Left ventricle myocardium superior (tissue), 1 donor: ENCODE data around the gene ENTPD2. TPM values are rescaled to one million over a fixed set of nuclear protein-coding genes. Genes with fewer than 3 reads are reported as not detected.
"Not testable (repeated sequence)": the region's sequence is repeated elsewhere in the genome, so short reads cannot be mapped to it uniquely, and the experiment has no call there.

Source experiments
- ATAC-seq: fragments of 200-7000 bp; cut with Tn5 transposase; one replicate; pipeline ENCODE4 v1.9.1; 2020; ENCODE audit warnings: mild to moderate bottlenecking, moderate library complexity
- DNase-seq: peaks from one replicate; pipeline ENCODE4 v3.0.0-alpha.2; 2020
- intact Hi-C: fragments of 100-400 bp; cut with micrococcal nuclease; formaldehyde crosslinking; loops from one replicate; pipeline ENCODE4 v1.11.0; 2022
- total RNA-seq: library from RNA; stranded (reverse); fragmentation: NEBNext Ultra II Directional; extraction: Animal tissue kit (Norgen Biotek cat#: 25700); gene quantifications from one replicate; pipeline ENCODE4 v1.2.1, GENCODE V29; 2021
- donor health status: DM: no; HTN: yes; CAD: no; lungs with severe emphysema.

ENTPD2 gene
- total RNA-seq, 1 donor from 2014 or later: 2.1 TPM

DNA sequence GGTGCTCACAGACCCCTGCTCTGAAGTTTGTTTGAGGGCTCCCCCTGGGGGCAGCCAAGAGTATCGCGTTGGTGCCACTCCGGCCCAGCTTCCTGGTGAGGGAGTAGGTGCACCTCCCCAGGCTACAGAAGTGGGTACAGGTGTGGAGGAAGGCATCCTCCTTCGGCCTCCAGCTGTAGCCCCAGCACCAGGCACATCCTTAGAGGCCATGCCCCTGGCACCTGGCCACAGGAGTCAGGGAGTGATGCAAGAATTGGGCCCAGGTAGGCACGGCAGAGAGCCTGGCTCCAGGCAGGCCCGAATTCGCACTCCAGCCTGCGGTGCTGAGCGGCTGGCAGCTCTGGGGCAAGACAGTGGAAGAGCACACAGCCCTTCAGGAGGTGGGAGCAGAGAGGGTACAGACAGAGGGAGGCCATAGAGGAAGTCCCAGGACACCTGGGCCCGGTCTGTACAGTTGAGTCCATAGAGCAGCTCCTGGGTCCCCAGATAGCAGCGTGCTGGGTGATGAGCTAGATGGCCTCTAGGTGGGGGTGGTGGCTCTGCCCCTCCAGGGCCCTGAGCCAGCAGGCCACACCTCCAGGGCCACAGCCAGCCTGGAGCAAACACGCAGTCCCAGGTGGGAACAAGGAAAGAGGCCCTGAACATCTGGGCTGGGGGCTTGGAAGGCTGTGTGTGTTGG, 14.1 kb upstream of the ENTPD2 start:
- intact Hi-C loops: no loop called here
- ATAC-seq (peak; percentile 44), DNase-seq (peak; percentile 83)

DNA sequence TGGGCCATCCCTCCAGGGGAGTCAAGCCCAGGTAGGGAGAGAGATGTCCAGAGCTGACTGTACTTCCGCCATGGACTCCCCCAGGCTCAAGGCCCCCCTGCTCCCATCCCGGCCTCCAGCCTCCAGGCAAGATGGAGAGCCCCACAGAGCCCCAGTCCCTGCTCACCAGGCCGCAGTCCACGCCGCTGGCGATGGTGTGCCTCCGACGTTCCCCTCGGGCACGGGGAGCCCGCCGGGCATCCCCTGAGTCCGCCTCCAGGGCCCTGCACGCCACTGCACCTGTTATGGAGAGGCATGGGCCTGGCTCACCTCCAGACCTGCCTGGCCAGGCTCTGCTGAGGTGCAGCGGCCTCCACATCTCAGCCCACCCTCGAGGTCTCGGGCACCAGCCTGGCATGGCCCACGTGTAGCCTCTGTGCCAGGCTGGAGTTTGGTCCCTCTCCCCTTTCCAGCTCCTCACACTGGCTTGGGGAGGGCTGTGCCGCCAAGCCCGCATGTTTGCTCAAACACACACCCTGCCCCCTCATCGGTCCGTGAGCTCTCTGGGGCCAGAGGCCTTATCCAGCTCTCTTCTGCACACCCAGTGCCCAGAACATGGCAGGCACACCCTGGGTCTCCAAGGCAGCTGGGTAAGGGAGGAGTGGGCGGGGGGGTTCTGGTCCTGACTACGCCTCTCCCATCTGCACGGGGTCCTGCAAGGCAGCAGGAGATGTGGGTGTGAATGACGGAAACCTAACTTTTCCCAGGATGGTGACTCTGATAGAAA, 12.4 kb upstream of the ENTPD2 start:
- intact Hi-C loops: no loop called here
- DNase-seq: no peak
- no peak for ATAC-seq

DNA sequence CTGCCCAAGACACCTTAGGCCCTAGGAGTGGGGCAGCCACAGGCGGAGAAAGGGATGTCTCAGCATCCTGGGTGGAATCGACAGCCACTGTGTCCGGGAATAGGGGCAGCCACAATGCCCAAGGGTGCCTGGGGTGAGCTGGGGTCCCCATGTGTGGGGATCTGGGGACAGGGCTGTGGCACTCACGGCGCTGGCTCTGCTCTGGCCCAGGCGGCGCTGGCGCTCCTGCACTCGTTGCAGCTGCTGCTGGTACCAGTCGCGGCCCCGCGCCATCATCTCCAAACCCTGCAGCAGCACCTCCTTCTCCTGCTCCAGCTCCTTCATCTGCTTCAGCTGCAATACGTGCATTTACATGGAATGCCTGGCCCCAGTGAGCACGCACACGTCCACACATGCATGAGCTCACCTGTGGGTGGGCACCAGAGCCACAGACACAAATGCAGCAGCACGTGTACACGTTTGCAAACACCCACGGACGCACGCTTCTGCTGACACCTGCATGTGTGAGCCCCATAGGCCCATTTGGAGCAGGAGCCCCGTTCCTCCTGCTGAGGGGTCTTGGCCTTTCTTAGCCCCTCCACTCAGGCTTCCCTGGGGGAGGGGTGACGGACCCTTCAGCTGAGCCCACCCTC, 11.6 kb upstream of the ENTPD2 start:
- ATAC-seq: no peak
- DNase-seq: no peak
- intact Hi-C loops: no loop called here

DNA sequence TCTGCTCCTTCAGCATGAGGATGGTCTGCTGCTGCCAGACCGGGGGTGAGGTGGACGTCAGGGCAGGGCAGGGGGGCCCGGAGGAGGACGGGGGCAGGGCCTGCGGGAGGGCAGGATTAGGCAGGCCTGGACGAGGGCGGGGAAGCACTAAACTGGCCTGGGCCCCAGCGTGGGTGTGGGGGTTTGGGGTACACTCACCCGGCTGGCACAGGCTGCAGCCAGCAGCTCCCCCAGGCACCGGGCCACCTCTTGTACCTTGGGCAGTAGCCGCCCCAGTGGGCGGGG, 11.0 kb upstream of the ENTPD2 start:
- ATAC-seq (no peak), DNase-seq (no peak)
- intact Hi-C loops: no loop called here

DNA sequence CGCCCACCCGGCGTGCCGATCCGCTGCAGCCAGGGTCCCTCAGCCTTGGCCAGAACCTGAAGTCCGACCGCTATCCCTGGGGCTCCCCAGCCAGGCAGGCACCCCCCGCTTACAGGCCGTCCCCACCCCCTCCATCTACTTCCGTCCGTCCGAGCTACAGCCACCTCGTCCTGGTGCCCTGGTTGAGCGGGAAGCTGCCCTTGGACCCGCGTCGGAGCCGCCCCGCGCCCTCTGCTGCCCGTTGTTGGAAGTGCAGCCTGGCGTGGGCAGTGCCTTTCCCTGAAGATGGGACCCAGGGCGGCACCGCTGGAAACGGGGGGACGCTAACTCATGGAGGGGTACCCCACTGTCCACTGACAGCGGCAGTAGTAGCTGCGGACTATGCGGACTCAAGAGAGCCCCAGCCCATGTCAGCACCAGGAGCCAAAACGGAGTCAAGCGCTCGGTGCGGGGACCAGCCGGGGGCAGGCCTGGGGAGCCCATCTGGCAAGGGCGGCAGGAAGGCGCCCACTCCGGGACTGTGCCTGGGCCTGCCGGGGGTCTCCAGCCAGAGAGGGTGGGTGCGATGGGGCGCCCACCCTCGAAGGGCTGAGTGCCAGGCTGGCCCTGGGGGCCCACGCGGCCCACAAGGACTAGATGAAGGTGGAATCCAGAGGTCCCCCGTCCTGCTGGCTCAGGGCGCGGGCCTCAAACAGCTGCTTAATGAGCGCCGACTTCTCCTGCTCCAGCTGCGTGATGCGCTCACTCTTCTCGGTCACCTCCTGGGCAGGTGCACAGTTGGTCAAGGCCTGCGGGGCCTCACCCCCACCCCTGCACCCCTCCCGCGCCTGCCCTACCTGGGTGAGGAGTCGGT, 10.4 kb upstream of the ENTPD2 start:
- DNase-seq: peak; percentile 88
- ATAC-seq: peak; percentile 72
- intact Hi-C loops: no loop called here

DNA sequence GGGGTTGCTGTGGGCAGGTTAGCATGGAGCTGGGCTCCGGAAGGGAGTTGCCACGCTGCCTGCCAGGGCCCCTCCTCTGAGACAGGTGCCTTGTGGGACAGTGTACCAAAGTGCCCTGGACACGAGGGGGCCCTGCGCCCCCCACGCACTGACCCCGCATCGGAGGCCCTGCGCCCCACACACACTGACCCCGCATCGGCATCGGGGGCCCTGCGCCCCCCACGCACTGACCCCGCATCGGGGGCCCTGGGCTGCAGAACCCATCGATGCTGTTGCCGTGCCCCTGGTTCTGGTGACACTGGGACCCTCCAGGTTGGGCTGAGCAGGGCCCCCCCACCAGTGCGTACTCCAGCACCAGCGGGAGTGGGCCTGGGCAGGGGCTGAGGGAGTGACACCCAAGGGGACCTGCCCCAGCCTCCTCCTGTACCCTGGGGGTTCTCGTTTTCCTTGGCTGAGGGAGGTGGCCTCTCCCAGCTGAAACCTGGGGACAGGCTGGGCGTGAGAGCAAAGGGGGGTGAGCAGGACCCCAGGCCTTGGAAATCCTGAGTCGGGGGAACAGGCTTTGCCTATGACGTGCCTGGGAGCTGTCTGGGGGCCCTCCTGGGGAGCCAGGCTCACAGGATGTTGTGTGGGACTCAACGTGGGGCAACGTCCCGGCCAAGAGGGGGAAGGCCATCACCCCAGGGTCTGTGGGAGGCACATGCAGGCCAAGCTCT, 9.6 kb upstream of the ENTPD2 start:
- DNase-seq (no peak), ATAC-seq (no peak)
- intact Hi-C loops: no loop called here

DNA sequence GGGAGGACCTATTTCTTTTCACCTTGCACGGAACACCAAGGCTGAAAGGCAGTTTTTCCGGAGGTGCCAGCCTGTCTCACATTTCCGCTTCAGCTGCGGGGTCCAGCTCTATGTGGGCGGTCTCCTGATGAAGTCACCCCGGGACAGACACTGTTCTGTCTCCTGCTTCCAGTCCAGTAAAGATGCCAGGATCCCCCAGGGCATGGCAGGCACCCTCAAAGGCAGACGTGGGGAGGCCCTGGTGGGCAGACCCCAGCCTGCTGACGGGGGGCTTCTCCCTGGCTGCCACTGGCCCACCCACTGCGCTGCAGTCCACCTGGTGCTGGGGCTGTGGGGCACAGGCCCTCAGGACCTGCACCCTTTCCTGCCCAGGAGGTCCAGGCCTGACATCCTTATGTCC, 8.9 kb upstream of the ENTPD2 start:
- ATAC-seq, intact Hi-C loops, DNase-seq: not testable (repeated sequence)

DNA sequence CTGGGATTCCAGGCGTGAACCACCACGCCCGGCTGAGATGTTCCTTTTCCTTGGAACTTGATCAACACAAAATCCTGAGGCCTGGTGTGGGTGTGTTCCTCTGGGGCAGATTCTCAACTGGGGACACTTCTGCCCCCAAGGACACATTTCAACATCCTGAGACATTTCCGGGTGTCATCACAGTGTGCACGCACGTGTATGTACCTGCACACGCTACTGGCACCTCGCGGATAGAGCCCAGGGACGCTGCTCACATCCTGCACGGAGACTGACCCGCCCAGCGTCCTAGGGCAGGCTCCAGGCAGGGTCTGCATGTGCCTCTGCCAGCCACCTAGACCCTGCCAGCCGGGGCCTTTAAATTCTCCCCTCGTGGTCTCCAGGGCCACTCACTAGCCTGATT, 8.5 kb upstream of the ENTPD2 start:
- intact Hi-C loops: no loop called here
- DNase-seq: no peak
- ATAC-seq: no peak

DNA sequence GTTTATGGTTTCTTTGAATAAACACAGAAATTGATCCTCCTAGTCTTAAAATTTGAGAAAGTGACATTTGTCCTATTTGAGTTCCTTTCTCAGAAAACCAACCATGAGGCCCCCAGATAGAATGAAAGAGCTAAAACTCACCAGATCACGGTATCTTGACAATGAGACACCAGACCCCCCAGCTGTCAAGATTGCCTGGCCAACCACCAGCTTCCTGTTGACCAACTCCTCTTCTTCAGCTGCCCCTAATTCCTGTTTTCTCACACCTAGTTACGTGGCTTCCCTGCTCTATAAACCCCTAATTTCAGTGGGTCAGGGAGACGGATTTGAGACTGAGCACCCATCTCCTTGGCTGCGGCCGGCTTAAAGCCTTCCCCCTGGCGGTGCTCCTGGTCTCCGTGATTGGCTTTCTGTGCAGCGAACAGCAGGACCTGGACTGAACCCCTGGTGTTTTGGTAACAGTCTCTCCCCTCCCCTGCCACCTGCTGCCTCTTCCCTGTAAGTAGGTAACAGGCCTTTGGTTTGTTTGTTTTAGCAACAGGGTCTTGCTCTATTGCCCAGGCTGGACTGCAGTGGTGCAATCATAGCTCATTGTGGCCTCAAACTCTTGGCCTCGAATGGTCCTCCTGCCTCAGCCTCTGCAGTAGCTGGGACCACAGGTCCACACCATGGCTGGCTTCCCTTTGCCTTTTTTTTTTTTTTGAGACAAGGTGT, 4.8 kb upstream of the ENTPD2 start:
- ATAC-seq (no peak), DNase-seq (no peak)
- intact Hi-C loops: no loop called here

DNA sequence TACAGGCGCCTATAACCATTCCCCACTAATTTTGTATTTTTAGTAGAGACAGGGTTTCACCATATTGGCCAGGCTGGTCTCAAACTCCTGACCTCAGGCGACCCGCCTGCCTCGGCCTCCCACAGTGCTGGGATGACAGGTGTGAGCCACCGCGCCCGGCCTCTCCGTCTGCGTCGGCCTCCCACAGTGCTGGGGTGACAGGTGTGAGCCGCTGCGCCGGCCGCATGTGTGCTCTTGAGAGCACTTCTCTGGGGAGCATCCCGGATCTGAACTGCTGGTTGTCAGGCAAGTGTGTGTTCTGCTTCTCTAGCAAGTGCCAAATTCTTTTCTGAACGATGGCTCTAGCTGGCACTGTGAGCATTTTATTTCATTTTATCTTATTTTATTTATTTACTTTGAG, 3.7 kb upstream of the ENTPD2 start:
- no peak for ATAC-seq

DNA sequence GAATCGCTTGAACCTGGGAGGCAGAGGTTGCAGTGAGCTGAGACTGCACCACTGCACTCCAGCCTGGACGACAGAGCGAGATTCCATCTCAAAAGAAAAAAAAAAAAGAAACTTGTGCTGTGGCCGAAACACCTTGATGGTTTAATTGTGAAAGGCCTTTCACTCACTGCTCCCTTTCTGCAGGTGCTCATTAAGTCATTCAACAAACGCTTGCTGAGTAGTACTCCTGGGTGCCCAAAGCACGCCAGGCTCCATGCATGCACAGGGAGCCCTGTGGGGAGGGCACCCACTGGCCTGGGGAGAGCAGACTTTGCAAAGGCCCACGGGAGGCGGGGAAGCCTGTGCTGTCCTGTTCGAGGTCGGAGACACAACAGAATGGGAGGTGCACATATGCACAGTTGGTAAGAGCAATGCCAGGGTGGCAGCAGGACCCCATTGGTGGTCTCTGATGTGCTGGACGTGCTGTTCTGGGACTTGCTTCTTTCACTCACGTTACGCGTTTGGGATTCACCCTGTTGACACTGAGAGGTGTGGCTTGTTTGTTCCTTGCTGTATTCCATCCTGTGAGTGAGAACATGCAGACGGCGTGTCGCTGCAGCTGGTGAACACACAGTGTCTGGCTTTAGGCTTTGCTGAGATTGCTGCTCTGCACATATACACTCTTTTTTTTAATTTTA, 3.0 kb upstream of the ENTPD2 start:
- DNase-seq (no peak), ATAC-seq (no peak)
- intact Hi-C loops: no loop called here

More for the DNA sequence above, 3.7 kb upstream of the ENTPD2 start:
- DNase-seq: no peak
- intact Hi-C loops: no loop called here

DNA sequence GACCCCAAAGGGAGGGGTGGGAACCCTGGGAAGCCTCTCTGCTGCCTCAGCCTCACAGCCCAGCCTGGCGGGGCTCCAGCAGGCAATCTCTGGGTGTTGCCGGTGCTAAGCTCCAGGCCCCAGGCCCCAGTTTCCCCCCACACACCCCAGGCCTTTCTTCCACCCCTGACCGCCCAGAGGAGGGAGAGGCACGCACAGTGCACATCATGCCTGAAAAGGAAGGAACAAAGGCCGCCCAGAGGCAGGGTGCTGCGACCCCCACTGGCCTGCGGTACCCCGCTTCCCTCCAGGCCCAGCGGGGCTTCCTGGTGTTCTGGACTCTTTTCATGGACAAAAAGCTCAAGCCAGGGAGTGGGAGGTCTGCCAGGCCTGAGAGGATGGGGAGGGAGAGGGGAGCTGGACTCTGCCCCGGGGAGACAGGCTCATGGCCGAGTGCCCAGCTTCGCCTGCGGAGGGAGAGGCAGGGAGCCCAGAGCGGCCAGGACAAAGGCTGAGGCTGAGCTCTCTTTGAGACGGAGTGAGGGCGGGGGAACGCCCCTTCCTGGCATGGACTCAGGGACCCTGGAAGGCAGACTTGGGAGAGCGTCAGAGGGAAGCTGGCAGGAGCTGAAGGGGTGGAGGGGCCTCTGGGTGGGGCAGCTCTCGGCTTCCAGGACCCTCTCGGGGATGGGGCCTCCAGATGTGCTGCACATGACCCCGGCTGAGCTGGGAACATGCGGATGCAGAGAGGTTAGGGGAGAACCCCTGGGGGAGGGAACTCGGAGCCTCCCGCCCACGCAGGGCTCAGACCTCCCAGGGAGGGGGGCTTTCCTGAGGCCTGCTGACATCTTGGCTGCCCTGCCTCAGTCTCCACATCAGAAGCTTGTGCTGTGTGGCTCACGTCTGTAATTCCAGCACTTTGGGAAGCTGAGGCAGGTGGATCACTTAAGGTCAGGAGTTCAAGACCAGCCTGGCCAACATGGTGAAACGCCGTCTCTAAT, 1.8 kb upstream of the ENTPD2 start:
- intact Hi-C loops: no loop called here
- ATAC-seq (peak; percentile 93), DNase-seq (peak; percentile 96)

DNA sequence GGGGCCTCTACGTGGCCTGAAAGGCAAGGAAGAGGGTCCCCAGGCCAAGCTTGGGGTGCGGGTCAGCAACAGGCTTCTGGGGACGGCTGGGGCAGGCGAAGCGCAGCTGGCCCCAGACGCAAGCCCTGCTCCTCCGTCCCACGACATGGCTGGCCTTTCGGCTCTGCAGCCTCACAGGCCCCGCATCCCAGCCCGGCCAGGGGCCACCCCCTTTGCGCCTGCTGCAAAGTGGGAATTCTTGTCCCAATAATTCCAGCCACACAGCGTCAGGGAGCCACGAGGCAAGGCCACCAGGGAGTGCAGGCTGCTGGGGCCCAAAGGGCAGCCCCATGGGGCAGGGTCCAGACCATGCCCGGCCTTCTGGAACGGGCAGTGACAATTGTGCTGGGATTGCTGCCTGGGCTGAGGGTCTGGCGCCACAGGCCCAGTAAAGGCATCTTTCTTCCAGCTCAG, 1.1 kb upstream of the ENTPD2 start:
- ATAC-seq: peak; percentile 7
- no peak for DNase-seq
- intact Hi-C loops: no loop called here

DNA sequence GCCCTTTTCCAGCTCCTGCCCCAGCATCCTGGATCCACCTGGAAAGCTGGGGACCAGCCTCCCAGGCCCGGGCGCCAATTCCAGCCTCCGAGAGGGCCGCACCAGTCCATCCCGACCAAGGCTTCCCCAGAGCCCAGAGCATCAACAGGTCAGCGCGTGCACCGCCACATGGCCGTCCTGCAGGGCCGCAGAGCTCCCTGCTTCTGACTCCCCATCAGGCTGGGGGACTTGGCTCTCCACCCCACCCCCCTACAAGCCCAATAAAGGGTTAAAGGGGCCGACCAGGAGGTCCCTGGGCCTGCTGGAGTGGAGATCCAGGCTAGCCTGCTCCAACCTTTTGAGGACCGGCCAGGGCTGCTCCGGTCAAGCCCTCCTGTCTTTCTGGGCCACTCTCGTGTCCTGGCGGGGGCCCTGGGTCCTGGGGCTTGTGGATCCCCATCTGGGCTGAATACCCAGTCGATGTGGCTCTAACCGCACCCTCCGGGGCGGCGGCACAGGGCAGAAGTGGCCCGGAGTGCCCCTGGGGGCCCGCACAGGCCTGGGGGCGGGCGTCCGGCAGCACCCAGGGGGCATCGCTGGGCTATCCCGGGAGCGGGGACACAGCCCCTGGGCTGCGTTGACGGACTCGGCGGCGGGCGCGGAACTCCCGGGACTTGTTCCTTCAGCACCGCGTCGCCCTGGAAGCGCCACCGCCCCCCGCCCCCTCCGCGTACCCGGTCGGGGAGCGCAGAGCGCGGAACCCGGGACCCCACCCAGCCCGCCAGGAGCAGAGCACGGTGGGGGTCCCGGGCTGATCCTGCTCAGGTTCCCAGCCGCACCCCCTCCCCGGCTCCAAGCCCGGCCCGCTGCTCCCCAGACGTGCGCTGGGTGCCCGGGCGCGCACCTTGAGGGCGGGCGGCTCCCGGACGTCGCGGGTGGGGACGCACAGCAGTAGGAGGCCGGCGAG, 590 bp downstream of the ENTPD2 start:
- ATAC-seq: no peak
- intact Hi-C loops: no loop called here
- DNase-seq: no peak

DNA sequence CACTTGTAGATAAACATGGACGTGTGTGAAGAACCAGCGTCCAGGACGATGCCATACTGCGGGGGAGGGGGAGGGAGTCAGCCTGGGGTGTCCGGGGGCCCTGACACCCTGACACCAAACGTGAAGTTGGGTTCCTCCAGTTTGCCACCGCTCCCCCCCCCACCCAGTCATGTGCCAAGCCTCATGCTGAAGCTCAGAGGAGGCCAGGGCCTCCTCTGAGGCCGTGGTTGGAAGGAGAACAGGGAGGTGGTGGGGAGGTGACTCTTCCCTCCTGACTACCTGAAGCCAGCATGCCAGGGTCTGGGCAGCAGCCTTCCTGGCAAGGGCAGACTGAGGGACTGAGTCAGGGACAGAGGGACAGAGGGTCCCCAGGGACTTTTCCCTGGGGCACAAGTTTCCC, 1.6 kb downstream of the ENTPD2 start:
- intact Hi-C loops: no loop called here
- no peak for ATAC-seq

More for the DNA sequence above, 1.6 kb downstream of the ENTPD2 start:
- no peak for DNase-seq
